GM18867 (cell line): ENCODE measurements around the gene ART3.
"Not testable (repeated sequence)": the region's sequence is repeated elsewhere in the genome, so short reads cannot be mapped to it uniquely, and the experiment has no call there.

Source experiments
- ATAC-seq: cut with Tn5 transposase; IDR thresholded peaks from one replicate; pipeline ENCODE4 v1.9.1; 2021; ENCODE audit warnings: mild to moderate bottlenecking, moderate library complexity; ENCODE audit not compliant: unreplicated experiment

Gene ART3

GRCh38 chr4:76074468-76074867 lies at the start of gene ART3:
TSS of gene ART3 (plus strand) at chr4:76074709. CDS start at chr4:76075890, 1,181 bp downstream.
- ATAC-seq, result no peak

DNA sequence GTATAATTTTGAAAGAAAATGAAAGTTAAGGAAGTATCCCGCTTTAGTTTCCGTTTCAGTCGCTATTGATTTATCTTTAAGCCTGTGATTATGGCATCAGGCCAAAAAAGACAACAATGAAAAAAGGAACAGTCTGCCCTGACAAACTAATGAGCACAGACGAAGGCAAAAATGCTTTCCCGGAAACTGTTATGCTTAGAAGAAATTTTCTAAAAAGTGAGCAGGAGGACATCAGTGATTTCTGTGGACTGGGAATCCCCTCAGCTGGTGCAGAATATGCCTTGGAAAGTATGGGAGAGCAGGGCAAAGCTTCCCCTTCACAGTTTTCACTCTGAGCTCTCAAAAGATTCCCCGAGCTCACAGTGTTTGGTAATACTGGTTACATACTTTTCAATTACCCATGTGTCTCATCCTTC lies 46.2 kb upstream of the ART3 start:
- ATAC-seq, result no peak

DNA sequence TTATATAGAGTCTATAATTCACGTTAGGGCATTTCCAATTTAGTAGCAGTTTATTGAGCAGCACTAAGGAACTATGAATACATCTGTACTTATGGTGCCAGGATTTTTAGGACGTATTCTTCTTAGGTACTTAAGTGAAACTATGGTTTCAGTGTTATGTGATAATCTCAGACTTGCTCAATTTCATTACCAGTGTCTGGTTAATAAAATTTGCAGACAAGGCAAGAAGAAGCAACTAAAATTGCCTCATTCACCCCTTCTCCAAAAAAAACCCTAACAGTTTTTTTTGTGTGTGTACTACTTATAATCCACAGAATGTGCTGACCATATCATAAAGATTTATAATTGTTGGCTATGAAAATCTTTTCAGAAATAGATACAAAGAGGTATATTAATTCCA lies 45.2 kb upstream of the ART3 start:
- no peak for ATAC-seq

GRCh38 chr4:76035141-76035540 lies 39.4 kb upstream of the ART3 start:
- ATAC-seq, result peak; percentile 83

GRCh38 chr4:76035799-76036380 lies 38.6 kb upstream of the ART3 start, which contains the start of gene CXCL11:
TSS of gene CXCL11 (minus strand) at chr4:76036070. CDS start at chr4:76035987, 83 bp downstream.
- no peak for ATAC-seq

DNA sequence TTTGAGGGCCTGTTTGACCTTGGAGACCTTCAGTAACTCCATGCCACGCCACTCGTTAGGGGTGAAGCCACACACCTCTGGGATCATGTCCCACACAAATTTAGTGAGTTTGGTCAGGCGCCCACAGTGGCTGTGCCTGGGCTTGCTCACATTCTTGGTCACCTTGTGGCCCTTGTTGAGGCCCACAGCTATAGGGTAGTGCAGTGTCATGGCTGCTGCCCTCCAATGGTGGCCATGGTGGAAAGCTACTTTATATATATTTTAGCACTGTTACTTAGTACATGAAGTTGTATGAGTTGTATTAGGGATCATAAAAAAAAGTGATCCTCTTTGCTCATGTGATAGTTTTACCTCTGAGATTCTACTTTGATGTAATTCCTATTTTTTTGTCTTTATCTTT lies 37.7 kb upstream of the ART3 start:
- no peak for ATAC-seq

DNA sequence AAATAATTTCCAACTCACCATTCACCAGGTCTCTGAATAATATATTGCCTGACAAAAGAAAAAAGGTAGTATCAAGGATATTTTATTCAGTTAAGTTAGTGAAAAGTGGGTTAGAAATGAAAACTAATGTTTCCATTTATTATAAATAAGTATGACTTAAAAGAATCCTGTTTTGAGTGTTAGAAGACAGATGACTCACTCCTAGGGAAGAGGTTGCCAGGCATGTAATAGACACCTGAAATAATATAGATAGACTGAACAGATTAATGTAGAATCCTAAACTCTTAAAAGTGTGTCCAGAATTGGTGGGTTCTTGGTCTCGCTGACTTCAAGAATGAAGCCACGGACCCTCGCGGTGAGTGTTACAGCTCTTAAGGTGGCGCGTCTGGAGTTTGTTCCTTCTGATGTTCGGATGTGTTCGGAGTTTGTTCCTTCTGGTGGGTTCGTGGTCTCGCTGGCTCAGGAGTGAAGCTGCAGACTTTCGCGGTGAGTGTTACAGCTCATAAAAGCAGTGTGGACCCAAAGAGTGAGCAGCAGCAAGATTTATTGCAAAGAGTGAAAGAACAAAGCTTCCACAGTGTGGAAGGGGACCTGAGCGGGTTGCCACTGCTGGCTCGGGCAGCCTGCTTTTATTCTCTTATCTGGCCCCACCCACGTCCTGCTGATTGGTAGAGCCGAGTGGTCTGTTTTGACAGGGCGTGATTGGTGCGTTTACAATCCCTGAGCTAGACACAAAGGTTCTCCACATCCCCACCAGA lies 32.1 kb upstream of the ART3 start:
- not testable (repeated sequence) for ATAC-seq

- ATAC-seq, result not testable (repeated sequence)
Observed at GRCh38 chr4:76043306-76043705, 31.2 kb upstream of the ART3 start.

DNA sequence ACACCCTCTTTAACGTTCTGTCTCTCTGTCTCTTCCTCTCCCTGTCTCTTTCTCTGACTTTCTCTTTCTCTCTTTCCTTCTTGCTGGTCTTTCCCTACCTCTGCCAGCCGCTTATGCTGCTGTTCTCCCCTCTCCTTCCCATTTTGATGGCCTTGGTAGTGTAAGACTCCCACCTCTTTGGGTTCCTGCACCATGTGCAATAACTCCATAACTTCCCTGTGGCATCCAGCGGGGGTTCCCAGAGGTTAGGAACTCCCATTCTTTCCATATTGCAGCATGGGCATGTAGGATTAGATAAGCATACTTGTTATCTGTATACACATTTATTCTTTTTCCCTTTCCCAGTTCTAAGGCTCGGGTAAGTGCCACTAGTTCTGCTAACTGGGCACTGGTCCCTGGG lies 29.8 kb upstream of the ART3 start:
- not testable (repeated sequence) for ATAC-seq

GRCh38 chr4:76049860-76050416 lies 24.6 kb upstream of the ART3 start:
- not testable (repeated sequence) for ATAC-seq

- ATAC-seq, result not testable (repeated sequence)
Observed at GRCh38 chr4:76050560-76051050, 23.9 kb upstream of the ART3 start.

DNA sequence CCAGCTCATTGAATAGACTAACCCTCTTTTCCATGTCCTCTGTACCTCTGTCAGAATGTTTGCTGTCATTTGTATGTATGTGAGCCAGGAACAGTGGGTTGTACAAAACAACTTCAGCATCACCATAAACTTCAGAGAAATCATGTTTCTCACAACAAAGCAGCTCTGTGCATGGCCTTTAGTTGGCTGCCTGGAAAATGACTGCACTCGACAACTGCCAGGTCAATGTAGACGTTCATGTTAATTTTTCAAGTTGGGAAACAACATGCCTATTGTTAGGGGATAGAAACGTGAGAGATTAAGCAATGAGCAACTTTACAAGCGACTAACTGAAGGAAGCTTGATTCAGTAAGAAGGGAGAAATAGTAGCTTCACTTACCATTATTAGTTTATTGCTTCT lies 20.8 kb upstream of the ART3 start:
- ATAC-seq, result no peak

DNA sequence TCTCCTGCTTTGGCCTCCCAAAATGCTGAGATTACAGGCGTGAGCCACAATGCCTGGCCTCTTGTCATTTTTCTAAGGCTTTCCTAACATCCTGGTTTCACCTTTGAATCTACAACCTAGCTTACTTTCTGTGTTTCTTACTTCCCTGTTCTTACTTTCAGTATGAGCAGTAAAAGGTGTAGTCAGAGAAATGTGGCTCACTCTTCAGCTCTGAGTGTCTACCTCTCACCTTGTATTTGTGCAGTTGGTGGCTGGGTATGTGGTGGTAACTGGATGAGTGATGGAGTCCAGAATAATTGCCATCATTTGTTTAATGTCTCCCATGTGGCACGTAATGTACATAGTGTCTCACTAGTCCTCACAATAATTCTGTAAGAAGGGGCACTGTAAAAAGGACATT lies 19.5 kb upstream of the ART3 start:
- peak; percentile 94 for ATAC-seq

DNA sequence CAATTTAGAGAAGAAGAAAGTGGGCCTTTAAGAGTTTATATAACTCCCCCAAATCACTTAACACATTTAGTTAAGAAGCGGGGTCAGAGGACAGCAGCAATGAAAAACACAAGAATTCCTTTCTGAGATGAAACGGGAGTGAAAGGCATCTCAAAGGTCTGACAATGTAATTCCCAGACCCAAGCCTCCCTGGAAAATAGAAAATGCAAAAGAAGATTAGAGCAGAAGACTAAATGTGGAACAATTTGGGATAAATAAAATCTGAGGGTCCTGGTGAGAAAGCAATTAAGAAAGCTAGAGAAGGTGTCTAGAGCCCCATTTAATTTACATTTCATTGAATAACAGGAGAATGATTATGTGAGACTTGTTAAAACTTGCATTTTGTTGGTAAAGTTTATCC lies 19.1 kb upstream of the ART3 start:
- no peak for ATAC-seq

- ATAC-seq, result peak; percentile 48
Observed at GRCh38 chr4:76058302-76058701, 16.2 kb upstream of the ART3 start.

DNA sequence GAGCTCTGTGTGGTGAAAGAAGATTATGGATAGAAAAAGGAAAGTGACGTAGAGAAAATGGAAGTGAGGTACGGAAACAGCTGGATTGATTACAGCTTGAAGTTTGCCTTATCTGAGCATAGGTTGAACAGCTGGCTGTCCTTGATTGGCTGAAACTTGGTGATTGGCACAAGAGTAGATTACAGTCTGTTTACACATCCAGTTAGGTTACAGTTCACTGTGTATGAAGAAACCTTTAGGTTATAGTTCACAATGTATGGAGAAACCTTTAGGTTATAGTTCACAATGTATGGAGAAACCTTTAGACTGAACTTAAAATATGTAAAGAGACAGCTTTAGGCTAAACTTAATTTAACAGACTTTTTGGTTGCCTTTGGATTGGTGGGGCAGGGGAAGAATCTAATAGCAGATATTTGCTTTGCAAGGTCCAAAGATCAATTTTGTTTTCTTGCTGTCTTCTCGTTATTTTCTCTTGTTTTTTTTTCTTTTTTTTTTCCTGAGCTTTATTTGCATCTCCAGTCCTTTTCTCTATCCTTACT lies 15.6 kb upstream of the ART3 start:
- ATAC-seq, result no peak

GRCh38 chr4:76059750-76060149 lies 14.8 kb upstream of the ART3 start:
- no peak for ATAC-seq

DNA sequence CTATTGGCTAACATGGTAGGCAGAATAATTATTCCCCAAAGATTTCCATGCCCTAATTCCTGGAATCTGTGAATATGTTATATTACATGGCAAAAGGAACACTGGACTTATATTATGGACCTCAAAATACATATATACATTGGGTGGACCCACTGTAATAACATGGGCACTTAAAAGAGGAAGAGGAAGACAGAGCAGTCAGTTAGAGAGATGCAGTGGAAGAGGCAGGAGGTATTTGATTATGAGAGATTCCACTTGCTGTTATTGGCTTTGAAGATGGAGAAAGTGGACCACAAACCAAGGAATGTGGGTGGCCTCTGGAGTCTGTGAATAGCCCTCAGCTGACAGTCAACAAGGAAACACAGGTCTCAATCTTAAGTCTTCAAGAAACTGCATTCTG lies 14.0 kb upstream of the ART3 start:
- no peak for ATAC-seq

GRCh38 chr4:76061421-76061820 lies 13.1 kb upstream of the ART3 start:
- no peak for ATAC-seq

GRCh38 chr4:76061982-76062381 lies 12.5 kb upstream of the ART3 start:
- ATAC-seq, result peak; percentile 48

DNA sequence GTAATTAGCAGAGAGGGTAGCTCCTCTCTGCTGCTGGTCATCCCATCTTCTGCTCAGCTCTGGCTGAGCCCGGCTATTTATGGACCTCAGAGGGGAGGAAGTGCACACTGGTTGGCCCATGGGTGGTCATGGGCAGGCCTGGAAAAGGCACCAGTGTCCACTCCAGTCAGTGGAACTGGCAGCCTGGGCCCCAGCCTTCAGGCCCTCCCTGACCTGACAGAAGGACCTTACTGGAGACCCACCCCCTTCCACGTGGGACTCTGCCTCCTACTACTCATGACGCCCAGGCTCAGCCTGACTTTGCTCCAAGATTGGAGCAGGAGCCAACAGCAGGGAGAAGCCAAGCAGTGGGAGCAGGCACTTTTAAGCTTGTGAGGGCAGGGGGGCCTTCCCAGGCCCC lies 8.0 kb upstream of the ART3 start:
- ATAC-seq, result no peak
